ENCODE measurements around the gene EEF1G.

DNA sequence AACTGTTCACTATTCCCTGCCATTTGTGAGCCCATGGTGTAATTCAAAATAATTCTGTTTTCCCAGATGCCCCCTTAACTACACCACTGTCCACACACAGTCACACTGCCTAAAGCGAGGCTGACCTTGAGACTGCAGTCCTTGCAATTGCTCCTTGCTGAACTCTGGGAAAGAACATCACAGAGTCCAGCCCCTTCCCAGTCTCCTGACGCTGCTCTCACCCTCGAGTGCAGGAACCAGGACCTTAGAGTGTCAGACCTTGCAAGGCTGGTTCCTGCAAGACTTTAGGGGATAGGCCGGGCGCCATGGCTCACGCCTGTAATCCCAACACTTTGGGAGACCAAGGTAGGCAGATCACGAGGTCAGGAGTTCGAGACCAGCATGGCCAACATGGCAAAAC is 60.7 kb downstream of the EEF1G start:
- TF ChIP-seq GATA3 (IDR thresholded peaks at IDR 0.05; ENCODE audit: low read depth, low read length): no peak
- no peak for TF ChIP-seq GATA2 (IDR thresholded peaks at IDR 0.05; ENCODE audit: low read depth, low read length)

All from SH-SY5Y (cell line).